ENCODE data around the gene NHSL1.

The NHSL1 gene

GRCh38 chr6:138499303-138500018 is at the start of gene NHSL1:
NHSL1 (minus strand) TSS chr6:138499494; CDS start chr6:138499290, 204 bp downstream.
- no peak for DNase-seq

GRCh38 chr6:138546733-138547185 is 47.5 kb upstream of the NHSL1 start:
- no peak for DNase-seq

- peak; percentile 17 for DNase-seq
Measured at GRCh38 chr6:138545621-138545980, 46.3 kb upstream of the NHSL1 start.

GRCh38 chr6:138544501-138544900 is 45.2 kb upstream of the NHSL1 start:
- no peak for DNase-seq

GRCh38 chr6:138543657-138544056 is 44.4 kb upstream of the NHSL1 start:
- DNase-seq, result no peak

GRCh38 chr6:138541823-138542481 is 42.7 kb upstream of the NHSL1 start:
- DNase-seq, result no peak

GRCh38 chr6:138540468-138540867 is 41.2 kb upstream of the NHSL1 start:
- DNase-seq, result no peak

- DNase-seq, result no peak
Measured at GRCh38 chr6:138539876-138540275, 40.6 kb upstream of the NHSL1 start.

GRCh38 chr6:138538390-138539031 is 39.2 kb upstream of the NHSL1 start:
- no peak for DNase-seq

GRCh38 chr6:138537106-138537505 is 37.8 kb upstream of the NHSL1 start:
- no peak for DNase-seq

- DNase-seq, result no peak
Measured at GRCh38 chr6:138535728-138536455, 36.6 kb upstream of the NHSL1 start.

- DNase-seq, result no peak
Measured at GRCh38 chr6:138533667-138534066, 34.4 kb upstream of the NHSL1 start.

GRCh38 chr6:138531387-138531786 is 32.1 kb upstream of the NHSL1 start:
- no peak for DNase-seq

GRCh38 chr6:138529478-138529877 is 30.2 kb upstream of the NHSL1 start:
- DNase-seq, result no peak

- DNase-seq, result no peak
Measured at GRCh38 chr6:138528956-138529355, 29.7 kb upstream of the NHSL1 start.

GRCh38 chr6:138528137-138528536 is 28.8 kb upstream of the NHSL1 start:
- DNase-seq, result no peak

GRCh38 chr6:138527411-138528088 is 28.3 kb upstream of the NHSL1 start:
- DNase-seq, result no peak

GRCh38 chr6:138526822-138527235 is 27.5 kb upstream of the NHSL1 start:
- DNase-seq, result no peak

GRCh38 chr6:138525355-138525754 is 26.1 kb upstream of the NHSL1 start:
- DNase-seq, result no peak

GRCh38 chr6:138524526-138524925 is 25.2 kb upstream of the NHSL1 start:
- no peak for DNase-seq

- DNase-seq, result no peak
Measured at GRCh38 chr6:138523347-138524210, 24.3 kb upstream of the NHSL1 start.

- no peak for DNase-seq
Measured at GRCh38 chr6:138522611-138523010, 23.3 kb upstream of the NHSL1 start.
